ENCODE measurements around the gene CACNA2D3.
A peak's percentile ranks its signal among the peaks of the same experiment; 100 is the strongest.

CACNA2D3 gene

DNA sequence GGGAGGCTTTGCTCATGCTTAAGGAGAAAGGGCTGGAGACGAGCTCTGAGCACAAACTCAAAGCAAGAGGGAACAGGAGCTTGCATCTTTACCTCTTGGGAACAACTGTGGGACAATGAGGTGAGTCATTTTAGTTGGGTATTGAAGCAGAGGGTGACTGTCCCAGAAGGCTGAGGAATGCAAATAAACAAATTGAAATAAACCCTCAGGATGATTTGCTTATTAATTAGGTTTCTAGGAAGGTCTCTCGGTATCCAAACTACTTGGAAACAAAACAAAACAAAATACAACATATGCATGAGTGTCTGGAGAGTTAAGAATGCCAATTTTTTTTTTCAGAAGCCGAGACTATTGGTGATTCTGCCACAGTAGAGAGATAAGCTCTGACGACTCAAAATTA lies 38.4 kb upstream of the CACNA2D3 start:
- H3K27me3 ChIP-seq (ENCODE audit: control insufficient read depth in 3 of 3, insufficient read depth in 3 of 3, low read depth in 1 of 3, low read length in 3 of 3), result peaks cover 0 to 40% (median 22%) of the 10 kb centered on the region in 3 experiments

DNA sequence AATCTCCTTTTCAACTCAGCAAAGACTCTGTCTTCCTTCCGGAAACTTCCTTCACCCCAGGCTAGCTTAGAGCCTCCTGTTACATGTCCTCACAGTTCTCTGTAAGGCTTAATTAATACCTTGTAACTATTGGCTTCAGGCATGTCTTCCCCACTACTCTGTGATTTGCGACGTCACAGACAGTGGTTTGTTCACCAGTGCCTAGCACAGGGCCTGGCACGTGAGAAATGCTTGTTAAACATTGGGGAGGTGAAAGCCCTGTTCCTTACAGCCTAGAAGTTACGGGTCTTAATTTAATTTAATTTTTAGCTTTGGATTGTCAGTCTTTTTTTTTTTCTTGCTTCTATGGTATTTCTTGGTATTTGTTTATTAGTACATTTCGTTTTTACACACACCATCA lies 36.4 kb upstream of the CACNA2D3 start:
- no peak for DNase-seq (ENCODE audit: low spot score)
- H3K4ac ChIP-seq (ENCODE audit: low read length), result no peak overlapping the region
- H3K36me3 ChIP-seq (replicated peaks in 1 of 2; ENCODE audit: control insufficient read depth in 2 of 2, insufficient read depth in 2 of 2, low read length in 2 of 2), result no peaks in the 10 kb centered on the region
- H2BK5ac ChIP-seq (ENCODE audit: low read length), result no peak overlapping the region
- no peak overlapping the region for H2BK120ac ChIP-seq (ENCODE audit: low read depth, low read length)
- no peaks in the 10 kb centered on the region for H3K79me1 ChIP-seq (ENCODE audit: low read depth, low read length)
- no peak overlapping the region for H2AFZ ChIP-seq (ENCODE audit: low read length)
- peaks cover 0 to 43% (median 22%) of the 10 kb centered on the region in 3 experiments for H3K27me3 ChIP-seq (ENCODE audit: control insufficient read depth in 3 of 3, insufficient read depth in 3 of 3, low read depth in 1 of 3, low read length in 3 of 3)
- no peak overlapping the region for H4K91ac ChIP-seq (ENCODE audit: low read depth, low read length, poor library complexity)
- H3K9ac ChIP-seq (ENCODE audit: low read depth, low read length, poor library complexity), result no peak overlapping the region
- no peaks in the 10 kb centered on the region for H3K4me1 ChIP-seq (ENCODE audit: control insufficient read depth in 2 of 2, insufficient read depth in 1 of 2, low read depth in 1 of 2, low read length in 2 of 2)
- no peak overlapping the region for H3K27ac ChIP-seq (replicated peaks; ENCODE audit: low read length)
- no peak overlapping the region for H2BK15ac ChIP-seq (ENCODE audit: low read length)
- H3K4me3 ChIP-seq (ENCODE audit: low read length in 2 of 2), result no peak overlapping the region
- WGBS, 2 donors (ENCODE audit: extremely low coverage in 2 of 2, insufficient read length in 2 of 2, insufficient replicate concordance in 1 of 2), result no CpG with 5 or more reads among the region's 6 CpGs
- H3K9me3 ChIP-seq (replicated peaks in 1 of 2; ENCODE audit: control insufficient read depth in 2 of 2, insufficient read depth in 1 of 2, low read depth in 1 of 2, low read length in 2 of 2), result no peaks in the 10 kb centered on the region
- H3K14ac ChIP-seq (ENCODE audit: low read length), result no peak overlapping the region
- H4K8ac ChIP-seq (ENCODE audit: low read depth, low read length), result no peak overlapping the region
- no peak overlapping the region for H3K18ac ChIP-seq (ENCODE audit: low read length)
- no peak overlapping the region for H3K4me2 ChIP-seq (ENCODE audit: insufficient read depth, low read length, poor library complexity, severe bottlenecking)
- no peak overlapping the region for H2AK5ac ChIP-seq (ENCODE audit: low read depth, low read length)
- no peak overlapping the region for H2BK12ac ChIP-seq (ENCODE audit: low read length)
- no peak overlapping the region for H3K23ac ChIP-seq (ENCODE audit: low read depth, low read length, poor library complexity)

More for the DNA sequence above, 38.4 kb upstream of the CACNA2D3 start:
- Histone ChIP-seq H2BK120ac (ENCODE audit: low read depth, low read length) (no peak overlapping the region), H3K4me1 (ENCODE audit: control insufficient read depth in 2 of 2, insufficient read depth in 1 of 2, low read depth in 1 of 2, low read length in 2 of 2) (no peaks in the 10 kb centered on the region), H3K9ac (ENCODE audit: low read depth, low read length, poor library complexity) (no peak overlapping the region), H3K18ac (ENCODE audit: low read length) (no peak overlapping the region), H4K8ac (ENCODE audit: low read depth, low read length) (no peak overlapping the region), H3K36me3 (replicated peaks in 1 of 2; ENCODE audit: control insufficient read depth in 2 of 2, insufficient read depth in 2 of 2, low read length in 2 of 2) (no peaks in the 10 kb centered on the region), H3K79me1 (ENCODE audit: low read depth, low read length) (no peaks in the 10 kb centered on the region), H2AK5ac (ENCODE audit: low read depth, low read length) (no peak overlapping the region), H3K9me3 (replicated peaks in 1 of 2; ENCODE audit: control insufficient read depth in 2 of 2, insufficient read depth in 1 of 2, low read depth in 1 of 2, low read length in 2 of 2) (no peaks in the 10 kb centered on the region), H3K4me2 (ENCODE audit: insufficient read depth, low read length, poor library complexity, severe bottlenecking) (no peak overlapping the region), H2BK5ac (ENCODE audit: low read length) (no peak overlapping the region), H3K4ac (ENCODE audit: low read length) (no peak overlapping the region), H3K14ac (ENCODE audit: low read length) (no peak overlapping the region), H2AFZ (ENCODE audit: low read length) (no peak overlapping the region), H2BK15ac (ENCODE audit: low read length) (no peak overlapping the region), H2BK12ac (ENCODE audit: low read length) (no peak overlapping the region), H3K27ac (replicated peaks; ENCODE audit: low read length) (no peak overlapping the region), H4K91ac (ENCODE audit: low read depth, low read length, poor library complexity) (no peak overlapping the region), H3K4me3 (ENCODE audit: low read length in 2 of 2) (no peak overlapping the region), H3K23ac (ENCODE audit: low read depth, low read length, poor library complexity) (no peak overlapping the region)
- DNase-seq (ENCODE audit: low spot score), result no peak
- WGBS, 2 donors (ENCODE audit: extremely low coverage in 2 of 2, insufficient read length in 2 of 2, insufficient replicate concordance in 1 of 2), result no CpG with 5 or more reads among the region's 4 CpGs

DNA sequence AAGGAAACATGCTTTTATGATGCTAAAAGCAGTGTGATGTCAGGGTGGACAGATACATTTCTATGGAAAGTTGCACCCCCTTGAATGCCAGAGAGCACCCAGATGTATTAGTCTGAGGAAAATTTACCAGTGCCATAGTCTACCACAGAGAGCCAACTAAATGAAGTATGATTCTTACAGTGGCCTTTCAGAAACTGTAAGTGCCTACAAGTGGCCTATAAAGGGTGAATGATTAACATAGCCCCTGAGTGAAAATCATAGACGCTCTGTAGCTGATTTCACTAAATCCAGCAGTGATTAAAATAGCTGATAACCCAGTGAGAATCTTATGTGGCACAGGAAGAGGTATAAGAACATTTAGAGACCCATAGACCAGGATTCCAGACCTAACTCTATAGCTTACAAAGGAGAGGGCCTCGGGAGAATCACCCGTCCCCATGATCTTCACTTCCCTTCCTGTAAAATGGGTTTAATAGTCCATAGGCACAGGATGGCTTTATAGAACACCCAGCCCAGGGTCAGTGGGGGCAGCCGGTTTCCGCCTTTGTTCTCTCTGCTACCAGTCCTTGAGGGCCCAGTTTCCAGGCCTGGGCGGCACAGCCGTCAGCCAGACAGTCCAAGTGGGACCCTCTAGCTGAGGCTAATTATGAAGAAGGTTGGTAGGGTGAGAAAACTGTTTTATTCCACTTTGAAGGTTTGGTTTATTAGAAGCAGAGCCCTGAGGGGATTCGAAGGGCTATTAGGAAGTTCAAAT lies 35.5 kb upstream of the CACNA2D3 start:
- no peak overlapping the region for H3K4me3 ChIP-seq (ENCODE audit: low read length in 2 of 2)
- no CpG with 5 or more reads among the region's 8 CpGs for WGBS, 2 donors (ENCODE audit: extremely low coverage in 2 of 2, insufficient read length in 2 of 2, insufficient replicate concordance in 1 of 2)
- no peak overlapping the region for H4K91ac ChIP-seq (ENCODE audit: low read depth, low read length, poor library complexity)
- no peak for DNase-seq (ENCODE audit: low spot score)
- no peak overlapping the region for H3K9ac ChIP-seq (ENCODE audit: low read depth, low read length, poor library complexity)
- H2BK12ac ChIP-seq (ENCODE audit: low read length), result no peak overlapping the region
- H3K36me3 ChIP-seq (replicated peaks in 1 of 2; ENCODE audit: control insufficient read depth in 2 of 2, insufficient read depth in 2 of 2, low read length in 2 of 2), result no peaks in the 10 kb centered on the region
- no peak overlapping the region for H3K18ac ChIP-seq (ENCODE audit: low read length)
- H2BK5ac ChIP-seq (ENCODE audit: low read length), result no peak overlapping the region
- no peak overlapping the region for H2BK120ac ChIP-seq (ENCODE audit: low read depth, low read length)
- H3K79me1 ChIP-seq (ENCODE audit: low read depth, low read length), result no peaks in the 10 kb centered on the region
- H3K4ac ChIP-seq (ENCODE audit: low read length), result no peak overlapping the region
- H2AK5ac ChIP-seq (ENCODE audit: low read depth, low read length), result no peak overlapping the region
- H2AFZ ChIP-seq (ENCODE audit: low read length), result no peak overlapping the region
- no peak overlapping the region for H3K27ac ChIP-seq (replicated peaks; ENCODE audit: low read length)
- no peak overlapping the region for H3K4me2 ChIP-seq (ENCODE audit: insufficient read depth, low read length, poor library complexity, severe bottlenecking)
- no peak overlapping the region for H4K8ac ChIP-seq (ENCODE audit: low read depth, low read length)
- no peak overlapping the region for H2BK15ac ChIP-seq (ENCODE audit: low read length)
- H3K9me3 ChIP-seq (replicated peaks in 1 of 2; ENCODE audit: control insufficient read depth in 2 of 2, insufficient read depth in 1 of 2, low read depth in 1 of 2, low read length in 2 of 2), result no peaks in the 10 kb centered on the region
- H3K23ac ChIP-seq (ENCODE audit: low read depth, low read length, poor library complexity), result no peak overlapping the region
- no peaks in the 10 kb centered on the region for H3K4me1 ChIP-seq (ENCODE audit: control insufficient read depth in 2 of 2, insufficient read depth in 1 of 2, low read depth in 1 of 2, low read length in 2 of 2)
- H3K27me3 ChIP-seq (ENCODE audit: control insufficient read depth in 3 of 3, insufficient read depth in 3 of 3, low read depth in 1 of 3, low read length in 3 of 3), result peaks cover 0 to 43% (median 22%) of the 10 kb centered on the region in 3 experiments
- H3K14ac ChIP-seq (ENCODE audit: low read length), result no peak overlapping the region

DNA sequence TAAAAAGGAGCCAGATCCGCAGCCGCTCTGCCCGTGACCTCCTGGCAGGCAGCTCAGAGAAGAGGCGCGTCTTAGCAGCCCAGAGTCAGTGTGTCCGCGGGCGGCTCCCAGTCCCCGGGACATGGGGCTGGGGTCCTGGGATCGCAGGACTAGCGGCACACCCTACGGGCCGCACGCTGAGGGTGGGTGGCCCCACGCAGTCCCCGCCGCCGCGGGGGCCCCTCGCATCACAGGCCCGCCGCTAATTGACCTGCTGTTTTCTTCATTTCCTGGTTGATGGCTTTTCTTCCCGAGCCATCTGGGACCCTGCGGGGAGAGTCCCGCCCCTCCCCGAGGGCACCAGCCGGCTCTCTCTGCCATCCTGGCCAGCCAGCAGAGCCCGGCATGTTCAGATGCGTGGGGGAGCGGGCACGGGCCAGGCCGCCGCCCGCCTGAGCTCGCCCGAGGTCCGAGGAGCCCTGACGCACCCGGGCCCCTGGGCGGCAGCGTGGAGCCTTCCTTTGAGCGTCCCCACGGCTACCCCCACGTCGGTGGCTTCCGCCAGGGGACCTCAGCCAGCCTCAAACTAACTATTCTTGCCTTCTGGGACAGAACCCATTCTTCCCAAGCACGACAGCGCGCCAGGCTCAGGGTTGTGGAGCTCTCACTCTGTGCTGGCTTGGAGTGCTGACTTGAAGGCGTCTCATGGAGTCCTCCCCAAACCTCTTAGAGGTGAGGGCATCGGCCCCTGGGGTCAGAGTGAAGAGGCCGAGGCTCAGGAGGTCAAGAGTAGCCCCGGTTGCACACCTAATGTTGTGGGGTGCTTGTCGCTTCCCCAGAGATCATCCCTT lies 34.6 kb upstream of the CACNA2D3 start:
- Histone ChIP-seq H2AK5ac (ENCODE audit: low read depth, low read length) (peak overlapping the region; percentile 37), H2BK15ac (ENCODE audit: low read length) (no peak overlapping the region), H3K9ac (ENCODE audit: low read depth, low read length, poor library complexity) (peak overlapping the region; percentile 60), H2BK5ac (ENCODE audit: low read length) (peak overlapping the region; percentile 66), H3K4ac (ENCODE audit: low read length) (no peak overlapping the region), H4K8ac (ENCODE audit: low read depth, low read length) (no peak overlapping the region), H3K36me3 (replicated peaks in 1 of 2; ENCODE audit: control insufficient read depth in 2 of 2, insufficient read depth in 2 of 2, low read length in 2 of 2) (no peaks in the 10 kb centered on the region), H4K91ac (ENCODE audit: low read depth, low read length, poor library complexity) (no peak overlapping the region), H2AFZ (ENCODE audit: low read length) (peak overlapping the region; percentile 71), H3K18ac (ENCODE audit: low read length) (peak overlapping the region; percentile 80), H3K79me1 (ENCODE audit: low read depth, low read length) (no peaks in the 10 kb centered on the region), H3K9me3 (replicated peaks in 1 of 2; ENCODE audit: control insufficient read depth in 2 of 2, insufficient read depth in 1 of 2, low read depth in 1 of 2, low read length in 2 of 2) (no peaks in the 10 kb centered on the region), H3K14ac (ENCODE audit: low read length) (peak overlapping the region; percentile 82), H2BK12ac (ENCODE audit: low read length) (peak overlapping the region; percentile 41), H2BK120ac (ENCODE audit: low read depth, low read length) (no peak overlapping the region), H3K27me3 (ENCODE audit: control insufficient read depth in 3 of 3, insufficient read depth in 3 of 3, low read depth in 1 of 3, low read length in 3 of 3) (peaks cover 0 to 43% (median 22%) of the 10 kb centered on the region in 3 experiments), H3K4me1 (ENCODE audit: control insufficient read depth in 2 of 2, insufficient read depth in 1 of 2, low read depth in 1 of 2, low read length in 2 of 2) (no peaks in the 10 kb centered on the region), H3K23ac (ENCODE audit: low read depth, low read length, poor library complexity) (peak overlapping the region; percentile 34), H3K27ac (replicated peaks; ENCODE audit: low read length) (no peak overlapping the region), H3K4me3 (ENCODE audit: low read length in 2 of 2) (peak overlapping the region in 1 of 2 donors; percentile 69), H3K4me2 (ENCODE audit: insufficient read depth, low read length, poor library complexity, severe bottlenecking) (peak overlapping the region; percentile 66)
- no CpG with 5 or more reads among the region's 54 CpGs for WGBS, 2 donors (ENCODE audit: extremely low coverage in 2 of 2, insufficient read length in 2 of 2, insufficient replicate concordance in 1 of 2)
- no peak for DNase-seq (ENCODE audit: low spot score)

Data from neuronal stem cell (in vitro differentiated cells).